ENCODE results near the gene SLC7A11.
"Not testable (repeated sequence)": the region's sequence is repeated elsewhere in the genome, so short reads cannot be mapped to it uniquely, and the experiment has no call there.

The SLC7A11 gene

GRCh38 chr4:138218976-138219375 lies 23.2 kb downstream of the SLC7A11 start:
- H3K4me3 ChIP-seq (replicated peaks; ENCODE audit: low read depth, low read length): no peak overlapping the region
- no peak for DNase-seq (ENCODE audit: low read depth)
- no peak for TF ChIP-seq CTCF (IDR thresholded peaks at IDR 0.05; ENCODE audit: low read length, missing control alignments)

GRCh38 chr4:138217567-138217966 lies 24.6 kb downstream of the SLC7A11 start:
- H3K4me3 ChIP-seq (replicated peaks; ENCODE audit: low read depth, low read length): no peak overlapping the region
- DNase-seq (ENCODE audit: low read depth): no peak
- no peak for TF ChIP-seq CTCF (IDR thresholded peaks at IDR 0.05; ENCODE audit: low read length, missing control alignments)

GRCh38 chr4:138216272-138216867 lies 25.8 kb downstream of the SLC7A11 start:
- no peak overlapping the region for H3K4me3 ChIP-seq (replicated peaks; ENCODE audit: low read depth, low read length)
- no peak for DNase-seq (ENCODE audit: low read depth)
- TF ChIP-seq CTCF (IDR thresholded peaks at IDR 0.05; ENCODE audit: low read length, missing control alignments): no peak

- not testable (repeated sequence) for H3K4me3 ChIP-seq (replicated peaks; ENCODE audit: low read depth, low read length); DNase-seq (ENCODE audit: low read depth)
These were observed 31.6 kb downstream of the SLC7A11 start for GRCh38 chr4:138210576-138210975.

- no peak for TF ChIP-seq CTCF (IDR thresholded peaks at IDR 0.05; ENCODE audit: low read length, missing control alignments)
- no peak for DNase-seq (ENCODE audit: low read depth)
These were observed 33.1 kb downstream of the SLC7A11 start for GRCh38 chr4:138209094-138209493.

GRCh38 chr4:138205531-138206233 lies 36.5 kb downstream of the SLC7A11 start:
- no peak for DNase-seq (ENCODE audit: low read depth)
- no peak for TF ChIP-seq CTCF (IDR thresholded peaks at IDR 0.05; ENCODE audit: low read length, missing control alignments)
- no peak overlapping the region for H3K4me3 ChIP-seq (replicated peaks; ENCODE audit: low read depth, low read length)

More at GRCh38 chr4:138209094-138209493, 33.1 kb downstream of the SLC7A11 start:
- no peak overlapping the region for H3K4me3 ChIP-seq (replicated peaks; ENCODE audit: low read depth, low read length)

- DNase-seq (ENCODE audit: low read depth): no peak
- H3K4me3 ChIP-seq (replicated peaks; ENCODE audit: low read depth, low read length): no peak overlapping the region
- no peak for TF ChIP-seq CTCF (IDR thresholded peaks at IDR 0.05; ENCODE audit: low read length, missing control alignments)
These were observed 37.6 kb downstream of the SLC7A11 start for GRCh38 chr4:138204507-138204906.
